GM12878 (cell line): ENCODE results near the gene TUBA8. TPM values are rescaled to one million over a fixed set of nuclear protein-coding genes. Genes with fewer than 3 reads are reported as not detected.

Experiments used
- ATAC-seq: fragments of 200-7000 bp; cut with Tn5 transposase; 3 replicates; pipeline ENCODE4 v1.9.1; 2020; ENCODE audit warnings: mild to moderate bottlenecking, moderate library complexity
- BruUV-seq: library from RNA; stranded (reverse); fragments of 400-500 nt; replicated peaks from 2 replicates; lab custom pipeline; 2021; lab: Mats Ljungman, UMichigan
- CTCF ChIA-PET: fragments of 300-600 bp; sonication (Branson Sonifier 250); formaldehyde crosslinking; extraction: SDS; loops from one replicate; lab custom pipeline; 2021; ENCODE audit warnings: inconsistent platforms; lab: Yijun Ruan, JAX
- POLR2A ChIA-PET: fragments of 350-600 bp; formaldehyde crosslinking; extraction: SDS; loops from one replicate; lab custom pipeline; 2021; ENCODE audit warnings: inconsistent platforms; lab: Charles Lee
- RAD21 ChIA-PET: fragments of 300-600 bp; sonication (Branson Sonifier 250); formaldehyde crosslinking; loops from one replicate; lab custom pipeline; 2023; ENCODE audit warnings: antibody characterized with exemption; ENCODE audit not compliant: unreplicated experiment; lab: Charles Lee
- SMC1A ChIA-PET: fragments of 300-600 bp; sonication (Branson Sonifier 250); formaldehyde crosslinking; loops from one replicate; lab custom pipeline; 2023; ENCODE audit not compliant: unreplicated experiment, uncharacterized antibody; lab: Charles Lee
- DNase-seq: peaks from one replicate; pipeline ENCODE4 v3.0.0-alpha.2; 2011; ENCODE audit warnings: low read depth, low spot score
- FAIRE-seq: peaks from 3 replicates; lab custom pipeline; 2011; peaks lifted over from hg19 to GRCh38; lab: Jason Lieb, UNC
- H2AFZ ChIP-seq: 2 replicates; pipeline ENCODE4 v1.6.0; 2011; ENCODE audit warnings: low read depth, low read length, control low read depth; ENCODE audit not compliant: control insufficient read depth
- H3K27ac ChIP-seq: 2 replicates; pipeline ENCODE4 v1.5.1; 2011; ENCODE audit warnings: control low read depth; ENCODE audit not compliant: control insufficient read depth, insufficient read depth
- H3K27me3 ChIP-seq, 2 experiments: replicated peaks in 1 of 2; 2 replicates each; pipeline versions ENCODE4 v1.6.0 to v1.6.1; 2011; ENCODE audit warnings: low read length in 1 of 2; ENCODE audit not compliant: control insufficient read depth in 2 of 2, insufficient read depth in 2 of 2
- H3K36me3 ChIP-seq, 2 experiments: 2 replicates each; pipeline ENCODE4 v1.5.1; 2011; ENCODE audit warnings: low read length in 1 of 2; ENCODE audit not compliant: control insufficient read depth in 2 of 2, insufficient read depth in 2 of 2
- H3K4me1 ChIP-seq: 2 replicates; pipeline ENCODE4 v1.6.1; 2011; ENCODE audit warnings: mild to moderate bottlenecking, low read length, moderate library complexity, mixed read lengths; ENCODE audit not compliant: control insufficient read depth, insufficient read depth
- H3K4me2 ChIP-seq: 2 replicates; pipeline ENCODE4 v1.6.0; 2011; ENCODE audit warnings: control low read depth; ENCODE audit not compliant: control insufficient read depth, insufficient read depth
- H3K4me3 ChIP-seq: fragments of 200-600 bp; sonication (generic); 2 replicates; pipeline ENCODE4 v1.5.1; 2016
- H3K79me2 ChIP-seq: 2 replicates; pipeline ENCODE4 v1.6.0; 2011; ENCODE audit warnings: low read length; ENCODE audit not compliant: control insufficient read depth, insufficient read depth
- H3K9ac ChIP-seq: 2 replicates; pipeline ENCODE4 v1.8.0; 2011; ENCODE audit warnings: low read length, control low read depth, mixed read lengths; ENCODE audit not compliant: control insufficient read depth, insufficient read depth
- H3K9me3 ChIP-seq: replicated peaks from 3 replicates; pipeline ENCODE4 v1.5.1; 2011; ENCODE audit warnings: mild to moderate bottlenecking, low read length; ENCODE audit not compliant: control insufficient read depth, insufficient read depth
- H4K20me1 ChIP-seq: 2 replicates; pipeline ENCODE4 v1.6.0; 2011; ENCODE audit not compliant: control insufficient read depth, insufficient read depth
- BCL11A ChIP-seq: IDR thresholded peaks from 2 replicates; pipeline ENCODE4 v1.6.1; 2011; ENCODE audit warnings: low read depth, low read length
- NFYB ChIP-seq: IDR thresholded peaks from 2 replicates; pipeline ENCODE4 v1.6.1; 2011; ENCODE audit warnings: low read depth, mild to moderate bottlenecking, low read length, improper control_type of control experiment, moderate library complexity; ENCODE audit not compliant: insufficient read depth
- ZNF622 ChIP-seq: fragments of 450-650 bp; IDR thresholded peaks from 2 replicates; pipeline ENCODE4 v1.6.1; 2017; ENCODE audit warnings: mild to moderate bottlenecking, inconsistent platforms
- whole genome bisulfite sequencing: methylation state at CpG from one replicate; pipeline ENCODE4 v1.1.6; 2016; ENCODE audit warnings: low lambda C conversion rate; ENCODE audit not compliant: insufficient replicate concordance, insufficient coverage; ENCODE audit errors: missing lambda C conversion rate; 5-methylcytosine and 5-hydroxymethylcytosine counted together
- in situ Hi-C: fragments of 300-500 bp; cut with MboI; formaldehyde crosslinking; loops from 9 replicates; pipeline ENCODE4 v1.14.3; 2018; ENCODE audit warnings: mixed read lengths
- intact Hi-C: fragments of 100-400 bp; cut with micrococcal nuclease; formaldehyde crosslinking; loops from one replicate; pipeline ENCODE4 v1.14.2; 2022; ENCODE audit not compliant: unreplicated experiment
- polyA plus RNA-seq, 11 experiments: library from polyadenylated mRNA; depleted of rRNA in 4 of 11; unstranded in 6 of 11; stranded (reverse) in 5 of 11; fragments of >200 nt; fragmentation: Nextera tagmentation in 4 of 11; fragmentation: Illumina TruSeq in 1 of 11; extraction: Ambion mirVana in 4 of 11; extraction: Trizol in 1 of 11; gene quantifications; 1 replicate in 1 of 11; 2 replicates in 10 of 11; pipeline versions ENCODE4 v1.2.1 to v1.2.3, GENCODE V29; 2011 to 2016; ENCODE audit warnings: inconsistent platforms in 2 of 11, missing spikeins in 2 of 11, low read depth in 1 of 11
- total RNA-seq, 4 experiments: library from RNA; depleted of rRNA in 3 of 4; stranded (reverse); fragments of >200 nt in 3 of 4; fragmentation: Illumina TruSeq in 1 of 4; extraction: Trizol in 1 of 4; gene quantifications; 2 replicates each; pipeline versions ENCODE4 v1.2.1 to v1.2.3, GENCODE V29; 2013 to 2021
- TF ChIP-seq, protein P1 (sequence below): fragments of 450-650 bp; IDR thresholded peaks from 2 replicates; pipeline ENCODE4 v1.6.1; 2016; ENCODE audit warnings: mild to moderate bottlenecking
- TF ChIP-seq, protein P2 (sequence below): IDR thresholded peaks from 2 replicates; pipeline ENCODE4 v1.6.1; 2011; ENCODE audit warnings: mild to moderate bottlenecking, low read depth, low read length, moderate library complexity; ENCODE audit not compliant: insufficient replicate concordance

Gene TUBA8
- total and polyA plus RNA-seq, 10 of the 15 experiments (the other 5 are each of a cell fraction or from before 2014, with no cell fraction given), result 2.2 to 30.3 (median 21.0) TPM

DNA sequence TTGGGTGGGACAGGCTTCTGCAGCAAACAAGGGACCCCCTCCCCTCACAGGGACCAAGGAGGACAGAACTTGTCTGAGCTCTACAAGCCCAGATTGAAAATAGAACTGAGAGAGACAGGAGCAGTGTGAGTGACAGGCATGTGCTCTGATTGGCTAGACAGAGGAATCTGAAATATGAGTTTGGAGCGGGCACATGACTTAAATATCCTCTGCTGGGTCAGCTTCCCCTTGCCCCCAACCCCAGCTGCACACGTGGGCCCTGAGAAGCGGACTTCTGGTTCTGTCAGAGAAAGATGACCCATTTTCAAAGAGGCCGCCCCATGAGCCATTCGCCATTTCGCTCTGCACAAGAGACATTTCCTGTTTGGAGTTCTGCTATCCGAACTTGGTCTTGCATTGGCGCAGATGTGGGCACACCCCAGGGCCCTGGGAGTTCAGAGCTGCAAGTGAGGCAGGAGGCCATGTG lies 5.3 kb downstream of the TUBA8 start:
- H2AFZ ChIP-seq, result no peak overlapping the region
- ChIA-PET POLR2A (no interaction called here), RAD21 (interaction anchor here (6.2 kb wide), 1 partner anchor 39 kb away, joined by 34 read pairs; the partner anchor contains the start of gene PEX26), CTCF (interaction anchor here (0.6 to 2.0 kb wide), 3 partner anchors 29 to 902 kb away, joined by 3 to 6 read pairs (median 4); no protein-coding TSS in a partner anchor), SMC1A (interaction anchor here (0.7 to 1.4 kb wide), 4 partner anchors 9 to 39 kb away, joined by 3 to 5 read pairs (median 3); no protein-coding TSS in a partner anchor)
- H3K27ac ChIP-seq, result no peak overlapping the region
- H3K4me3 ChIP-seq, result no peak overlapping the region
- intact Hi-C loops, result no loop called here
- DNase-seq (no peak), ATAC-seq (no peak), FAIRE-seq (no peak)
- no TSS peak for BruUV-seq
- peaks cover 17% of the 10 kb centered on the region for H3K4me1 ChIP-seq
- H3K9ac ChIP-seq, result no peak overlapping the region
- WGBS, result 84% methylated on average over 8 of the region's 8 CpGs
- H3K79me2 ChIP-seq, result peaks cover 21% of the 10 kb centered on the region
- H3K27me3 ChIP-seq, result no peaks in the 10 kb centered on the region; a peak in 1 of 4 replicates
- in situ Hi-C loops, result no loop called here
- H3K36me3 ChIP-seq, result no peaks in the 10 kb centered on the region
- TF ChIP-seq BCL11A, result no peak
- no peak for TF ChIP-seq ZNF622
- TF ChIP-seq, protein P1, sequence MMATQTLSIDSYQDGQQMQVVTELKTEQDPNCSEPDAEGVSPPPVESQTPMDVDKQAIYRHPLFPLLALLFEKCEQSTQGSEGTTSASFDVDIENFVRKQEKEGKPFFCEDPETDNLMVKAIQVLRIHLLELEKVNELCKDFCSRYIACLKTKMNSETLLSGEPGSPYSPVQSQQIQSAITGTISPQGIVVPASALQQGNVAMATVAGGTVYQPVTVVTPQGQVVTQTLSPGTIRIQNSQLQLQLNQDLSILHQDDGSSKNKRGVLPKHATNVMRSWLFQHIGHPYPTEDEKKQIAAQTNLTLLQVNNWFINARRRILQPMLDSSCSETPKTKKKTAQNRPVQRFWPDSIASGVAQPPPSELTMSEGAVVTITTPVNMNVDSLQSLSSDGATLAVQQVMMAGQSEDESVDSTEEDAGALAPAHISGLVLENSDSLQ, result peak; percentile 60; the same call in 1 of the 2 replicates
- TF ChIP-seq NFYB, result 0 out of 2 replicates have a peak, but pooled peaks have one; percentile 26
- TF ChIP-seq, protein P2, sequence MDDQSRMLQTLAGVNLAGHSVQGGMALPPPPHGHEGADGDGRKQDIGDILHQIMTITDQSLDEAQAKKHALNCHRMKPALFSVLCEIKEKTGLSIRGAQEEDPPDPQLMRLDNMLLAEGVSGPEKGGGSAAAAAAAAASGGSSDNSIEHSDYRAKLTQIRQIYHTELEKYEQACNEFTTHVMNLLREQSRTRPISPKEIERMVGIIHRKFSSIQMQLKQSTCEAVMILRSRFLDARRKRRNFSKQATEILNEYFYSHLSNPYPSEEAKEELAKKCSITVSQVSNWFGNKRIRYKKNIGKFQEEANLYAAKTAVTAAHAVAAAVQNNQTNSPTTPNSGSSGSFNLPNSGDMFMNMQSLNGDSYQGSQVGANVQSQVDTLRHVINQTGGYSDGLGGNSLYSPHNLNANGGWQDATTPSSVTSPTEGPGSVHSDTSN, result peak; percentile 12
- no peaks in the 10 kb centered on the region for H4K20me1 ChIP-seq
- no peaks in the 10 kb centered on the region; the same call in 2 of the 3 replicates for H3K9me3 ChIP-seq
- 0 out of 2 replicates have a peak overlapping the region, but pooled peaks have one; percentile 32 for H3K4me2 ChIP-seq
